ENCODE measurements around the gene NEK3.
"Not testable (repeated sequence)": the region's sequence is repeated elsewhere in the genome, so short reads cannot be mapped to it uniquely, and the experiment has no call there.

Gene NEK3
- total RNA-seq: 6.9 to 9.0 reads per million in 2 donors

GRCh38 chr13:52159159-52159982 lies at the start of gene NEK3:
TSS of gene NEK3 (minus strand) at chr13:52159597. CDS start at chr13:52156191, 3,406 bp downstream.
- peak; percentile 16 to 78 (median 37) for DNase-seq

GRCh38 chr13:52208384-52208783 lies 49.0 kb upstream of the NEK3 start:
- not testable (repeated sequence) for DNase-seq

GRCh38 chr13:52207896-52208295 lies 48.5 kb upstream of the NEK3 start:
- not testable (repeated sequence) for DNase-seq

GRCh38 chr13:52207337-52207736 lies 47.9 kb upstream of the NEK3 start:
- DNase-seq: not testable (repeated sequence)

GRCh38 chr13:52204546-52204945 lies 45.1 kb upstream of the NEK3 start:
- DNase-seq: not testable (repeated sequence)

- DNase-seq: not testable (repeated sequence)
Measured at GRCh38 chr13:52203864-52204263, 44.5 kb upstream of the NEK3 start.

- DNase-seq: not testable (repeated sequence)
Measured at GRCh38 chr13:52202506-52202905, 43.1 kb upstream of the NEK3 start.

- DNase-seq: peak in 2 of 5 experiments; percentile 22 to 58
Measured at GRCh38 chr13:52201439-52202193, 42.2 kb upstream of the NEK3 start.

- DNase-seq: peak; percentile 14 to 81 (median 30)
Measured at GRCh38 chr13:52195401-52195837, 36.0 kb upstream of the NEK3 start.

GRCh38 chr13:52194184-52194868 lies 34.9 kb upstream of the NEK3 start:
- peak; percentile 54 to 91 (median 76) for DNase-seq

GRCh38 chr13:52193587-52194183 lies 34.3 kb upstream of the NEK3 start:
- DNase-seq: peak in 2 of 5 experiments; percentile 3 to 66

- DNase-seq: peak in 1 of 5 experiments; percentile 19
Measured at GRCh38 chr13:52187424-52188187, 28.2 kb upstream of the NEK3 start.

GRCh38 chr13:52187029-52187423 lies 27.6 kb upstream of the NEK3 start:
- DNase-seq: no peak

GRCh38 chr13:52181316-52181954 lies 22.0 kb upstream of the NEK3 start:
- DNase-seq: not testable (repeated sequence)

- no peak for DNase-seq
Measured at GRCh38 chr13:52179925-52180324, 20.5 kb upstream of the NEK3 start.

- no peak for DNase-seq
Measured at GRCh38 chr13:52177276-52177675, 17.9 kb upstream of the NEK3 start.

- not testable (repeated sequence) for DNase-seq
Measured at GRCh38 chr13:52173970-52174369, 14.6 kb upstream of the NEK3 start.

- DNase-seq: no peak
Measured at GRCh38 chr13:52173373-52173772, 14.0 kb upstream of the NEK3 start.

- DNase-seq: not testable (repeated sequence)
Measured at GRCh38 chr13:52171686-52172085, 12.3 kb upstream of the NEK3 start.

GRCh38 chr13:52170828-52171391 lies 11.5 kb upstream of the NEK3 start:
- DNase-seq: not testable (repeated sequence)

- DNase-seq: no peak
Measured at GRCh38 chr13:52169839-52170238, 10.4 kb upstream of the NEK3 start.

Data from T-helper 2 cell (primary cell).